NT2/D1 (cell line): Measurements from ENCODE around the gene BCAS4.

ENCODE experiments used
- SUZ12 ChIP-seq: IDR thresholded peaks from 2 replicates; pipeline ENCODE4 v1.6.1; 2011; ENCODE audit not compliant: insufficient read length, insufficient read depth; ENCODE audit errors: extremely low read depth
- YY1 ChIP-seq: IDR thresholded peaks from 2 replicates; pipeline ENCODE4 v1.6.1; 2011; ENCODE audit not compliant: insufficient read length, insufficient read depth
- ZNF274 ChIP-seq: IDR thresholded peaks from 2 replicates; pipeline ENCODE4 v1.6.1; 2011; ENCODE audit warnings: mild to moderate bottlenecking, low read depth, low read length

GRCh38 chr20:50750145-50750671, 44.7 kb upstream of the BCAS4 start:
- TF ChIP-seq YY1 (no peak), SUZ12 (no peak), ZNF274 (no peak)
